ENCODE data around the gene OCA2.
"Not testable (repeated sequence)": the region's sequence is repeated elsewhere in the genome, so short reads cannot be mapped to it uniquely, and the experiment has no call there.

Gene OCA2

DNA sequence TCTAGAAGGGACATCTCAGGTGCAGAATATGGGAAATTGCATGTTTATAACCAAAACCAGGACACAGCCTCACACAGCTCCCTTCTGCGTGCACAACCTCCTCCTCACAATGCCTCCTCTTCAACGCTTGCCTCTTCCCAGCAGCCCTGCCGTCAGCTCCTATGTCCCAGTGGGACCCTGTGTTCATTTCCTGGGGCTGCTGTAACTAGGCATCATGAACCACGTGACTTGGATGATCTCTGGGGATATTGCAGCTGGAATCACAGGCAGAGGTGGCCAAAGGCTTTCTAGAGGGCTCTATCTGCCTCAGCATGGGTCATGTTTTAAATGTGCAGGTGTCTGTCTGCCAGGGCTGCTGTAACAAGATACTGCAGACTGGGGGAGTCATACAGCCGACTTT lies 375.3 kb downstream of the OCA2 start:
- Histone ChIP-seq H3K4me3 (replicated peaks; ENCODE audit: insufficient read depth, low read length) (no peak overlapping the region), H3K27ac (replicated peaks) (no peak overlapping the region), H3K27me3 (ENCODE audit: insufficient read depth, poor library complexity, severe bottlenecking) (no peaks in the 10 kb centered on the region)
- DNase-seq (ENCODE audit: low read depth in 1 of 2, low spot score in 1 of 2) = no peak
- TF ChIP-seq POLR2AphosphoS5 (IDR thresholded peaks at IDR 0.05; ENCODE audit: low read depth) (no peak), GABPA (IDR thresholded peaks at IDR 0.05; ENCODE audit: low read depth) (no peak), SPI1 (IDR thresholded peaks at IDR 0.05; ENCODE audit: borderline replicate concordance, low read depth) (no peak)
- TF ChIP-seq, protein P1, sequence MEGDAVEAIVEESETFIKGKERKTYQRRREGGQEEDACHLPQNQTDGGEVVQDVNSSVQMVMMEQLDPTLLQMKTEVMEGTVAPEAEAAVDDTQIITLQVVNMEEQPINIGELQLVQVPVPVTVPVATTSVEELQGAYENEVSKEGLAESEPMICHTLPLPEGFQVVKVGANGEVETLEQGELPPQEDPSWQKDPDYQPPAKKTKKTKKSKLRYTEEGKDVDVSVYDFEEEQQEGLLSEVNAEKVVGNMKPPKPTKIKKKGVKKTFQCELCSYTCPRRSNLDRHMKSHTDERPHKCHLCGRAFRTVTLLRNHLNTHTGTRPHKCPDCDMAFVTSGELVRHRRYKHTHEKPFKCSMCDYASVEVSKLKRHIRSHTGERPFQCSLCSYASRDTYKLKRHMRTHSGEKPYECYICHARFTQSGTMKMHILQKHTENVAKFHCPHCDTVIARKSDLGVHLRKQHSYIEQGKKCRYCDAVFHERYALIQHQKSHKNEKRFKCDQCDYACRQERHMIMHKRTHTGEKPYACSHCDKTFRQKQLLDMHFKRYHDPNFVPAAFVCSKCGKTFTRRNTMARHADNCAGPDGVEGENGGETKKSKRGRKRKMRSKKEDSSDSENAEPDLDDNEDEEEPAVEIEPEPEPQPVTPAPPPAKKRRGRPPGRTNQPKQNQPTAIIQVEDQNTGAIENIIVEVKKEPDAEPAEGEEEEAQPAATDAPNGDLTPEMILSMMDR (IDR thresholded peaks at IDR 0.05; ENCODE audit: insufficient read depth, low read length) = no peak
- TF ChIP-seq, protein P2, sequence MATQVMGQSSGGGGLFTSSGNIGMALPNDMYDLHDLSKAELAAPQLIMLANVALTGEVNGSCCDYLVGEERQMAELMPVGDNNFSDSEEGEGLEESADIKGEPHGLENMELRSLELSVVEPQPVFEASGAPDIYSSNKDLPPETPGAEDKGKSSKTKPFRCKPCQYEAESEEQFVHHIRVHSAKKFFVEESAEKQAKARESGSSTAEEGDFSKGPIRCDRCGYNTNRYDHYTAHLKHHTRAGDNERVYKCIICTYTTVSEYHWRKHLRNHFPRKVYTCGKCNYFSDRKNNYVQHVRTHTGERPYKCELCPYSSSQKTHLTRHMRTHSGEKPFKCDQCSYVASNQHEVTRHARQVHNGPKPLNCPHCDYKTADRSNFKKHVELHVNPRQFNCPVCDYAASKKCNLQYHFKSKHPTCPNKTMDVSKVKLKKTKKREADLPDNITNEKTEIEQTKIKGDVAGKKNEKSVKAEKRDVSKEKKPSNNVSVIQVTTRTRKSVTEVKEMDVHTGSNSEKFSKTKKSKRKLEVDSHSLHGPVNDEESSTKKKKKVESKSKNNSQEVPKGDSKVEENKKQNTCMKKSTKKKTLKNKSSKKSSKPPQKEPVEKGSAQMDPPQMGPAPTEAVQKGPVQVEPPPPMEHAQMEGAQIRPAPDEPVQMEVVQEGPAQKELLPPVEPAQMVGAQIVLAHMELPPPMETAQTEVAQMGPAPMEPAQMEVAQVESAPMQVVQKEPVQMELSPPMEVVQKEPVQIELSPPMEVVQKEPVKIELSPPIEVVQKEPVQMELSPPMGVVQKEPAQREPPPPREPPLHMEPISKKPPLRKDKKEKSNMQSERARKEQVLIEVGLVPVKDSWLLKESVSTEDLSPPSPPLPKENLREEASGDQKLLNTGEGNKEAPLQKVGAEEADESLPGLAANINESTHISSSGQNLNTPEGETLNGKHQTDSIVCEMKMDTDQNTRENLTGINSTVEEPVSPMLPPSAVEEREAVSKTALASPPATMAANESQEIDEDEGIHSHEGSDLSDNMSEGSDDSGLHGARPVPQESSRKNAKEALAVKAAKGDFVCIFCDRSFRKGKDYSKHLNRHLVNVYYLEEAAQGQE (IDR thresholded peaks at IDR 0.05; ENCODE audit: insufficient replicate concordance, low read depth) = no peak

DNA sequence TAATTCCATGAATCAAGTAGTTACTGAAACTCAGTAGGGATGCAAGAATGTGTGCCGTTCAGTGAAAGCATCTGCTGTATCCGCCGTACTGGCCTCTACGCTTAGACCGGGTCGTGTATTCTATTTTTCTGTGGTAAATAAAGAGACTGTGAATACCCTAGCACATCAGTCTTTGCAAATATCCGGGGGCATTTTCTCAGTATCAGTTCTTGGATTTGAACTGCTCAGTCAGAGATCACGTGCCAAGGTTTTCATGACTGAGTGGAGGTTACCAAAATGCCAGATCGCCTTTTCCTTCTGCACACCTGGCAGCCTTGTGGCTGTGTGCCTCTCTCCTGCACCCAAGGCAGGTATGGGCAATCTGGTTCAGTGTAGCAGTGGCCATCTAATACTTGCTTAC lies 377.0 kb downstream of the OCA2 start:
- H3K27me3 ChIP-seq (ENCODE audit: insufficient read depth, poor library complexity, severe bottlenecking) = no peaks in the 10 kb centered on the region
- DNase-seq (ENCODE audit: low read depth in 1 of 2, low spot score in 1 of 2) = no peak
- TF ChIP-seq, protein P2 (IDR thresholded peaks at IDR 0.05; ENCODE audit: insufficient replicate concordance, low read depth) = no peak
- TF ChIP-seq GABPA (IDR thresholded peaks at IDR 0.05; ENCODE audit: low read depth) (no peak), POLR2AphosphoS5 (IDR thresholded peaks at IDR 0.05; ENCODE audit: low read depth) (no peak), SPI1 (IDR thresholded peaks at IDR 0.05; ENCODE audit: borderline replicate concordance, low read depth) (no peak)
- TF ChIP-seq, protein P1 (IDR thresholded peaks at IDR 0.05; ENCODE audit: insufficient read depth, low read length) = no peak

DNA sequence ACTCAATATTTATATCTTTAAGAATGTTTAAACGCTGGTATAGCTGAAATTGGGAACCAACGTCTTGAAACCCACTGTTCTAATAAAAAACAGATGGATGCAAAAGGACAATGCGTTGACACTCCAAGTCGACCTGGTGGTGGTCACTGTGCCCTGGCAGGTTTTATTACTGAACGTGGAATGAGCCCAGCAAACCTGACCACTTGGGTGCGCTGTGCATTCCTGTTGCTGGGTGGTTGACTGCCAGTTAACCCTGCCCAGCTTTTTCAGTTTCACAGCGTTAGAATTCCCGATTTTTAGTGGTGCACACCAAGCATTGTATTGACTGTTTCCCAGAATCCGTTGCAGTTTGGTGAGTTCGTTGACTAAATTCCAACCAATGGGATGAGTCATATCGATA lies 384.4 kb downstream of the OCA2 start:
- Histone ChIP-seq H3K27ac (replicated peaks) (no peak overlapping the region), H3K27me3 (ENCODE audit: insufficient read depth, poor library complexity, severe bottlenecking) (no peaks in the 10 kb centered on the region), H3K4me3 (replicated peaks; ENCODE audit: insufficient read depth, low read length) (no peak overlapping the region)
- no peak for DNase-seq (ENCODE audit: low read depth in 1 of 2, low spot score in 1 of 2)
- no peak for TF ChIP-seq POLR2AphosphoS5 (IDR thresholded peaks at IDR 0.05; ENCODE audit: low read depth)
- TF ChIP-seq, protein P2 (IDR thresholded peaks at IDR 0.05; ENCODE audit: insufficient replicate concordance, low read depth) = no peak
- no peak for TF ChIP-seq GABPA (IDR thresholded peaks at IDR 0.05; ENCODE audit: low read depth)
- TF ChIP-seq, protein P1 (IDR thresholded peaks at IDR 0.05; ENCODE audit: insufficient read depth, low read length) = no peak
- TF ChIP-seq SPI1 (IDR thresholded peaks at IDR 0.05; ENCODE audit: borderline replicate concordance, low read depth) = no peak

More for the DNA sequence above, 377.0 kb downstream of the OCA2 start:
- no peak overlapping the region for H3K27ac ChIP-seq (replicated peaks)
- H3K4me3 ChIP-seq (replicated peaks; ENCODE audit: insufficient read depth, low read length) = no peak overlapping the region

DNA sequence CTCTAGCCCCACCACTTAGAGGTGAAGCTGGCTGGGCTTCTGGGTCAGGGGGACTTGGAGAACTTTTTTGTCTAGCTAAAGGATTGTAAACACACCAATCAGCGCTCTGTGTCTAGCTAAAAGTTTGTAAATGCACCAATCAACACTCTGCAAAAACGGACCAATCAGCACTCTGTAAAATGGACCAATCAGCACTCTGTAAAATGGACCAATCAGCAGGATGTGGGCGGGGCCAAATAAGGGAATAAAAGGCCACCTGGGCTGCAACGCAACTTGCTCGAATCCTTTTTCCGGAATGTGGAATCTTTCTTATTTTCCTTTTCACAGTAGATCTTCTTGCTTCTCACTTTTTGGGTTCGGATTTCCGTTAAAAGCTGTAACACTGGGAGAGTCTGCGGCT lies 385.3 kb downstream of the OCA2 start:
- not testable (repeated sequence) for DNase-seq (ENCODE audit: low read depth in 1 of 2, low spot score in 1 of 2); H3K4me3 ChIP-seq (replicated peaks; ENCODE audit: insufficient read depth, low read length); H3K27me3 ChIP-seq (ENCODE audit: insufficient read depth, poor library complexity, severe bottlenecking); H3K27ac ChIP-seq (replicated peaks)

Data from HL-60 (cell line).